Osteoblast (primary cell): ENCODE results near the gene G3BP2. TPM values are rescaled to one million over a fixed set of nuclear protein-coding genes. Genes with fewer than 3 reads are reported as not detected.
A peak's percentile ranks its signal among the peaks of the same experiment; 100 is the strongest.

ENCODE experiments used
- DNase-seq: peaks from one replicate; pipeline ENCODE4 v3.0.0; 2011; ENCODE audit warnings: low spot score, mixed read lengths; ENCODE audit not compliant: insufficient read length; ENCODE audit errors: missing footprints
- H2AFZ ChIP-seq: 2 replicates; pipeline ENCODE4 v1.6.0; 2011; ENCODE audit warnings: mild to moderate bottlenecking, low read length
- H3K27ac ChIP-seq: 2 replicates; pipeline ENCODE4 v1.5.1; 2011; ENCODE audit warnings: mild to moderate bottlenecking, low read depth, low read length, moderate library complexity
- H3K27me3 ChIP-seq: 2 replicates; pipeline ENCODE4 v1.6.0; 2012; ENCODE audit warnings: mild to moderate bottlenecking, control low read depth, inconsistent platforms, low read length, moderate library complexity; ENCODE audit not compliant: insufficient read depth
- H3K36me3 ChIP-seq: 2 replicates; pipeline ENCODE4 v1.5.1; 2011; ENCODE audit warnings: mild to moderate bottlenecking, low read length, control low read depth, moderate library complexity; ENCODE audit not compliant: insufficient read depth
- H3K4me1 ChIP-seq: 2 replicates; pipeline ENCODE4 v1.5.1; 2011; ENCODE audit warnings: mild to moderate bottlenecking, low read length, control low read depth, moderate library complexity; ENCODE audit not compliant: insufficient read depth
- H3K4me2 ChIP-seq: 2 replicates; pipeline ENCODE4 v1.6.0; 2011; ENCODE audit warnings: mild to moderate bottlenecking, low read length; ENCODE audit not compliant: insufficient read depth
- H3K4me3 ChIP-seq: fragments of 200-600 bp; sonication (generic); 3 replicates; pipeline ENCODE4 v1.5.1; 2012; ENCODE audit warnings: mild to moderate bottlenecking, low read length, inconsistent platforms; ENCODE audit not compliant: insufficient read depth
- H3K79me2 ChIP-seq: 2 replicates; pipeline ENCODE4 v1.6.0; 2012; ENCODE audit warnings: mild to moderate bottlenecking, low read length, control low read depth, inconsistent platforms; ENCODE audit not compliant: insufficient read depth
- H3K9me3 ChIP-seq: 2 replicates; pipeline ENCODE4 v1.5.1; 2011; ENCODE audit warnings: low read depth, low read length, control low read depth
- H4K20me1 ChIP-seq: 2 replicates; pipeline ENCODE4 v1.6.0; 2012; ENCODE audit warnings: mild to moderate bottlenecking, low read length, control low read depth; ENCODE audit not compliant: insufficient read depth
- total RNA-seq: library from RNA; depleted of rRNA; stranded (reverse); fragments of >200 nt; gene quantifications from 2 replicates; pipeline ENCODE4 v1.2.3, GENCODE V29; 2012
- TF ChIP-seq, protein P1 (sequence below): IDR thresholded peaks from 2 replicates; pipeline ENCODE4 v1.5.1; 2011; ENCODE audit warnings: mild to moderate bottlenecking, low read depth, low read length, moderate library complexity; ENCODE audit errors: extremely low read depth

The G3BP2 gene
- total RNA-seq, 1 donor = 171 TPM

DNA sequence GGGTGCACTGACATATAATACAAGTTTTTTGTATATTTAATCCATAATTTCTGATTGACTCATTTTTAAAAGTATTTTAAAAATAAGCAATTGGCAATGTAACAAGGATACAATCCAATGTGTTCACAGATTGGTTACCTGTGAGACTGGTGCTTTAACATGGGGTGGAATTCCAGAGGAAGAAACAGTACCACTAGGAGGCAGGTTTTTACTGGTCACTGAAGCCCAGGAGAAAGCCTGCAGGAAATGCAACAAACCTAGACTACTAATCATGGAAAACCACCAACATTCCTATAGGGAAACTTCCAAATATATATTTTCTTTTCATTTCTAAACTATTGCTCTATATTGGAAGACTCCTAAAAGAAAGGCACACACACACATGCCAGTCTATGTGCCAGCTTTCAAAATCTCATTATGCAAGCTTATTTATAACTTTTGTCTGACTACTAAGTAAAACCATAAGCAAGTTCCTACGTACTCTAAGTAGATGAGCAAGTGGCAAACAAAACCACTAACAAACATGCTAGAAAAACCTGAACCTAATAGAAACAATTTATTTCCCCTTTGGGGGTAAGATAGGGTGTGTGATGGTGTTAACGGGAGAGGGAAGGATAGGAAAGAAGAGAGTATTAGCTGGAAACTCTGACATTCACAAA is 19.2 kb downstream of the G3BP2 start:
- TF ChIP-seq, protein P1, sequence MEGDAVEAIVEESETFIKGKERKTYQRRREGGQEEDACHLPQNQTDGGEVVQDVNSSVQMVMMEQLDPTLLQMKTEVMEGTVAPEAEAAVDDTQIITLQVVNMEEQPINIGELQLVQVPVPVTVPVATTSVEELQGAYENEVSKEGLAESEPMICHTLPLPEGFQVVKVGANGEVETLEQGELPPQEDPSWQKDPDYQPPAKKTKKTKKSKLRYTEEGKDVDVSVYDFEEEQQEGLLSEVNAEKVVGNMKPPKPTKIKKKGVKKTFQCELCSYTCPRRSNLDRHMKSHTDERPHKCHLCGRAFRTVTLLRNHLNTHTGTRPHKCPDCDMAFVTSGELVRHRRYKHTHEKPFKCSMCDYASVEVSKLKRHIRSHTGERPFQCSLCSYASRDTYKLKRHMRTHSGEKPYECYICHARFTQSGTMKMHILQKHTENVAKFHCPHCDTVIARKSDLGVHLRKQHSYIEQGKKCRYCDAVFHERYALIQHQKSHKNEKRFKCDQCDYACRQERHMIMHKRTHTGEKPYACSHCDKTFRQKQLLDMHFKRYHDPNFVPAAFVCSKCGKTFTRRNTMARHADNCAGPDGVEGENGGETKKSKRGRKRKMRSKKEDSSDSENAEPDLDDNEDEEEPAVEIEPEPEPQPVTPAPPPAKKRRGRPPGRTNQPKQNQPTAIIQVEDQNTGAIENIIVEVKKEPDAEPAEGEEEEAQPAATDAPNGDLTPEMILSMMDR = peak; percentile 65
- Histone ChIP-seq H3K27me3 (no peaks in the 10 kb centered on the region), H4K20me1 (peaks cover 15% of the 10 kb centered on the region), H3K79me2 (peaks cover 44% of the 10 kb centered on the region), H3K4me2 (no peak overlapping the region), H2AFZ (no peak overlapping the region), H3K36me3 (peaks cover 71% of the 10 kb centered on the region), H3K9me3 (no peaks in the 10 kb centered on the region), H3K27ac (no peak overlapping the region), H3K4me1 (no peaks in the 10 kb centered on the region), H3K4me3 (no peak overlapping the region)
- no peak for DNase-seq

DNA sequence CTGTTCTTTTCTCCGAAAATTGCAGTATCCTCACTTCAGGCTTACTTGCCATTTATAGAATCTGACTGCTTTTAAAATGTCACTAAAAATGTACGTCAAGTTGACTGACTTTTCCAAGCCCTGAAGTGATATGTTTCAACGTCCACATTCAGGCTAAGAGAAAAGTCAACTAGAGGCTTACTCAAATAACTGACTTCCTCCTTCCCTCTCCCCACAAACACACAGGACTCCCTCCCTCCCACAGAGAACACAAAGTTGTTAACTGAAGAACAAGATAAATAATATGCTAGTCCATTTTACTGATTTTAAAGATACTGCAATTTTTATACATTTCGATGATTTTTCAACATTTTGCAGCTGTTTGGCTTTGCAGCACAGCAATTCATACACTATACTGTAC is 29.1 kb downstream of the G3BP2 start:
- Histone ChIP-seq H3K27me3 (no peaks in the 10 kb centered on the region), H3K27ac (no peak overlapping the region), H3K4me3 (no peak overlapping the region), H3K36me3 (peaks cover 46% of the 10 kb centered on the region), H3K79me2 (no peaks in the 10 kb centered on the region), H3K9me3 (no peaks in the 10 kb centered on the region), H4K20me1 (peaks cover 4% of the 10 kb centered on the region), H3K4me1 (no peaks in the 10 kb centered on the region), H3K4me2 (no peak overlapping the region), H2AFZ (no peak overlapping the region)
- DNase-seq = no peak
- TF ChIP-seq, protein P1 = no peak

DNA sequence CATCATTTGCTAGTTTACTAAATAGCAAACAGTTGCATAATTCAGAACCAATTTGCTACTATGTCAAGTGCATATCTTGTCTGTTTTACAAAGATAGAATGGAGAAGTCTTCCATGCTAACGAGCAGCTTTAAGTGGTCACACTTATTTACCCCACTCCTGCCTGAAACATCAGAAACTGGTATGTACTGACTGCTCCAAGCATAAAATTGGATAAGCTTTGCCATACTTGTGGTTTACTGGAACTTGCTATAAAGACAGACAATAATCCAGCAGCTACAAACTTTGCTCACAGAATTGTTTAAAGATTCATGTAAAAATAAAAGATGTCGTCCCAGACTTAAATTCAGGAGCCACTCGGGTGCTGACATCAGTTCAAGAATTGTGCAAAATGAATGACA is 29.6 kb downstream of the G3BP2 start:
- TF ChIP-seq, protein P1 = no peak
- H3K27ac ChIP-seq = no peak overlapping the region
- no peaks in the 10 kb centered on the region for H3K4me1 ChIP-seq
- no peaks in the 10 kb centered on the region for H3K79me2 ChIP-seq
- no peak overlapping the region for H3K4me3 ChIP-seq
- no peak overlapping the region for H2AFZ ChIP-seq
- H3K9me3 ChIP-seq = no peaks in the 10 kb centered on the region
- H3K4me2 ChIP-seq = no peak overlapping the region
- no peak for DNase-seq
- no peaks in the 10 kb centered on the region for H3K27me3 ChIP-seq
- peaks cover 45% of the 10 kb centered on the region for H3K36me3 ChIP-seq
- peaks cover 4% of the 10 kb centered on the region for H4K20me1 ChIP-seq

DNA sequence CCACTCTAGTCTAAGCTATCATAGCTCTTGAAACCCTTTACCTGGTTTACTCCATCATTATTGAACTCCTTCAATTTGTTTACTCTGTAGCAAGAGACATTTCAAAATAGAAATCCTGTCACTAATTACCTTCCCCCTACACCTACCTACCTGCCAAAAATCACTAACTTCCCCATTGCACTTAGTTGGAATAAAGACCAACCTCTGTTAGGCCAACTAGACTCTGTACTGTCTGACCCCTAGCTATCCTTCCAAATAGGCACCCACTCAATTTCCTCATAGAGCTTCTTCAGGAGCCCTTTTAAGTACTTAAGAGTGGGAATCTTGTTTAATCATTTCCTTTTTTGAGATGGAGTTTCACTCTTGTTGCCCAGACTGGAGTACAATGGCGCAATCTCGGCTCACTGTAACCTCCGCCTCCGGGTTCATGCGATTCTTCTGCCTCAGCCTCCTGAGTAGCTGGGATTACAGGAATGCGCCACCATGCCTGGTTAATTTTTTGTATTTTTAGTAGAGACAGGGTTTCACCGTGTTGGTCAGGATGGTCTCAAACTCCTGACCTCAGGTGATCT is 34.0 kb downstream of the G3BP2 start:
- TF ChIP-seq, protein P1 = no peak
- H2AFZ ChIP-seq = no peak overlapping the region
- no peak for DNase-seq
- H3K79me2 ChIP-seq = no peaks in the 10 kb centered on the region
- peaks cover 5% of the 10 kb centered on the region for H3K36me3 ChIP-seq
- H3K27me3 ChIP-seq = no peaks in the 10 kb centered on the region
- H3K4me3 ChIP-seq = no peak overlapping the region
- peaks cover 3% of the 10 kb centered on the region for H3K4me1 ChIP-seq
- no peaks in the 10 kb centered on the region for H3K9me3 ChIP-seq
- peaks cover 4% of the 10 kb centered on the region for H4K20me1 ChIP-seq
- H3K27ac ChIP-seq = no peak overlapping the region
- H3K4me2 ChIP-seq = no peak overlapping the region
